Measurements from ENCODE around the gene RAD54L.

DNA sequence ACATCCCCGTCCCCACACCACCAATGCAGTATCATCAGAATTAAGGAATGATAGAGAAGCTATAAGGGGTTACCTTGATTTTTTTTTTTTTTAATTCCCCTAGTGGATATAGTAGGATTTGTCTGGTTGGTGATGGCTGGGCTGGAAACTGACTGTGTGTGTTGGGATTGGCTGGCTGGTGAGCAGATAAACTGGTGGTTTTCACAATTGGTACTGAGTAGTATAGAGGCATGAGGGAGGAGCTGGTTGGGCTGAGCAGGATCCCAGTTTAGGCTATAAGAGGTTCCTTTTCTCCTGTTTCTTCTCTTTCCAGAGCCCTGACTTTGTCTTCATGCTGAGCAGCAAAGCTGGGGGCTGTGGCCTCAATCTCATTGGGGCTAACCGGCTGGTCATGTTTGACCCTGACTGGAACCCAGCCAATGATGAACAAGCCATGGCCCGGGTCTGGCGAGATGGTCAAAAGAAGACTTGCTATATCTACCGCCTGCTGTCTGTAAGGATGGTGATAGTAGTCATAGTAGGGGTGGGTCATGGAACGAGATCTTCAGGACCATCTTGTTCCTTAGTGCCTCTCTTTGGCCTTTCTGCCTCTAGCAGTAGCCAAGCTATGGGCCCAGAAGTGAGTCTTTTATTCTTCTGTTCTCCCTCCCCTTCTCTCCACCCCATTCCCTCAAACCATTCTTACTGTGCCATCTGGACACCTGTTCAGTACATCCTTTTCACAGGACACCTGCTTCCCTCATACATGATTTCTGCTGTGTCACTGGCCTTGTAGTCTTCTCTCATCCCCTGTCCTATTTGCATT, 26.9 kb downstream of the RAD54L start:
- TF ChIP-seq CTCF (IDR thresholded peaks at IDR 0.05): no peak
- TF ChIP-seq SIN3A (IDR thresholded peaks at IDR 0.05; ENCODE audit: borderline replicate concordance, insufficient read depth, low read depth, low read length): no peak
- peak; percentile 56; the same call in 1 of the 2 replicates for TF ChIP-seq POLR2AphosphoS5 (IDR thresholded peaks at IDR 0.05; ENCODE audit: low read depth, low read length)
- TF ChIP-seq, protein P1, sequence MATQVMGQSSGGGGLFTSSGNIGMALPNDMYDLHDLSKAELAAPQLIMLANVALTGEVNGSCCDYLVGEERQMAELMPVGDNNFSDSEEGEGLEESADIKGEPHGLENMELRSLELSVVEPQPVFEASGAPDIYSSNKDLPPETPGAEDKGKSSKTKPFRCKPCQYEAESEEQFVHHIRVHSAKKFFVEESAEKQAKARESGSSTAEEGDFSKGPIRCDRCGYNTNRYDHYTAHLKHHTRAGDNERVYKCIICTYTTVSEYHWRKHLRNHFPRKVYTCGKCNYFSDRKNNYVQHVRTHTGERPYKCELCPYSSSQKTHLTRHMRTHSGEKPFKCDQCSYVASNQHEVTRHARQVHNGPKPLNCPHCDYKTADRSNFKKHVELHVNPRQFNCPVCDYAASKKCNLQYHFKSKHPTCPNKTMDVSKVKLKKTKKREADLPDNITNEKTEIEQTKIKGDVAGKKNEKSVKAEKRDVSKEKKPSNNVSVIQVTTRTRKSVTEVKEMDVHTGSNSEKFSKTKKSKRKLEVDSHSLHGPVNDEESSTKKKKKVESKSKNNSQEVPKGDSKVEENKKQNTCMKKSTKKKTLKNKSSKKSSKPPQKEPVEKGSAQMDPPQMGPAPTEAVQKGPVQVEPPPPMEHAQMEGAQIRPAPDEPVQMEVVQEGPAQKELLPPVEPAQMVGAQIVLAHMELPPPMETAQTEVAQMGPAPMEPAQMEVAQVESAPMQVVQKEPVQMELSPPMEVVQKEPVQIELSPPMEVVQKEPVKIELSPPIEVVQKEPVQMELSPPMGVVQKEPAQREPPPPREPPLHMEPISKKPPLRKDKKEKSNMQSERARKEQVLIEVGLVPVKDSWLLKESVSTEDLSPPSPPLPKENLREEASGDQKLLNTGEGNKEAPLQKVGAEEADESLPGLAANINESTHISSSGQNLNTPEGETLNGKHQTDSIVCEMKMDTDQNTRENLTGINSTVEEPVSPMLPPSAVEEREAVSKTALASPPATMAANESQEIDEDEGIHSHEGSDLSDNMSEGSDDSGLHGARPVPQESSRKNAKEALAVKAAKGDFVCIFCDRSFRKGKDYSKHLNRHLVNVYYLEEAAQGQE (IDR thresholded peaks at IDR 0.05; ENCODE audit: insufficient read depth in 1 of 2, low read depth in 2 of 2, low read length in 1 of 2): no peak
- no peak for TF ChIP-seq TCF7L2 (IDR thresholded peaks at IDR 0.05; ENCODE audit: low read depth, low read length)
